ENCODE measurements around the gene FLNB.

The FLNB gene

DNA sequence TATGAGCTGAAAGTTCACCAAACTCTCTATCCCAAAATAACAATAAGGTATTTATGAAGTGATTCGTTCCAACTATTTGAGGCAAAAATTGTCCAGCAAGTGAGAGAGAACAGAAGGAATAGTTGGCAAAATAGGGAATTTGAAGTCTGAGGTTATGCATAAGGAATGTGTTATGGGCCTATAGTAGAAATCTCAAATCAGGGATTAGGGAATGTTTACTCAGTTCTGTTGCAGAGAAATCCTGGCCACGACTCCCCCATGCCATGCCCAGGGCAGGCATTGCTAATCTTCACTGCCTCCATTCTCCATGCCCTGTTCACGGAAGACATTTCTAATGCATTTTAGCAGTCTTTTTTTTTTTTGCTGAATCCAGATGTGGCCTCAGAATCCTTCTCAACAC lies 58.6 kb downstream of the FLNB start:
- Histone ChIP-seq H3K4me1 (ENCODE audit: insufficient read depth, low read length) (peaks cover 35% of the 10 kb centered on the region), H3K9ac (ENCODE audit: low read depth, low read length) (no peak overlapping the region), H3K9me3 (ENCODE audit: insufficient read depth, low read depth, low read length) (no peaks in the 10 kb centered on the region), H3K36me3 (ENCODE audit: insufficient read depth, low read depth, low read length) (no peaks in the 10 kb centered on the region), H3K4me3 (ENCODE audit: low read length) (no peak overlapping the region), H3K27me3 (ENCODE audit: insufficient read depth, low read length) (no peaks in the 10 kb centered on the region), H3K27ac (ENCODE audit: low read length) (no peak overlapping the region)

DNA sequence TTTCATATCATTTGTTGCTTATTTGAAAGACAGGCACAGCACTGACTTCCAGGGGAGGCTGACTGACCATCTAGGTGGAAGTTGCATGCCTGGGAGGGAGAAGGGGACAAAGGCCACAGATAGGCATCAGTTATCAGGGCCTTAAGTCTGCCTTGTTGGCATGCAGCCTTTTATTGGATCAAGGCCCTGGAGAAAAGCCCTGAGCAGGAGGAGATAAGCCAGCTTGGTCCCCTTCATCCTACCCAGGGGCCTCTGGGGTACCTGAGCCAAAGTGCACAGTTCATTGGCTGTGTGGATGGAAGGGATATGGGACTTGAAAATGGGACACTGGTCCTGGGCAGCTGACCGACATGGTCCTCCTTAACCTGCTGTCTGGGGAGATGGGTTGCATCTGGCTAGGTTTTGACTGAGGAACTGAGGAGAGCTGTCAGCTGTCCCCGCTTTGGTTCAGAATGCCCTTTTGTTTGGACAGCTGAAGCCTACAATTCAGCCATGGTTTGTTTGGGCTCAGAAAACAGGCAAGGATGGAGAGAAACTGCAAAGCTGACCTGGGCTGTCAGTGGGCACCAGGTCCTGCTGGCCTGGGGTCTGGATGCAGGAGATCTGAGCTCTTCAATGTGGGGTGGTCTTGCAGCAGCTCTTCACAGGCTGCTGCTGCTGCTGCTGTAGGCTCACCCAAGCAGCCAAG lies 60.0 kb downstream of the FLNB start:
- no peak overlapping the region for H3K9ac ChIP-seq (ENCODE audit: low read depth, low read length)
- H3K9me3 ChIP-seq (ENCODE audit: insufficient read depth, low read depth, low read length) = no peaks in the 10 kb centered on the region
- no peak overlapping the region for H3K4me3 ChIP-seq (ENCODE audit: low read length)
- no peaks in the 10 kb centered on the region for H3K36me3 ChIP-seq (ENCODE audit: insufficient read depth, low read depth, low read length)
- no peaks in the 10 kb centered on the region for H3K27me3 ChIP-seq (ENCODE audit: insufficient read depth, low read length)
- peaks cover 21% of the 10 kb centered on the region for H3K4me1 ChIP-seq (ENCODE audit: insufficient read depth, low read length)
- H3K27ac ChIP-seq (ENCODE audit: low read length) = no peak overlapping the region

DNA sequence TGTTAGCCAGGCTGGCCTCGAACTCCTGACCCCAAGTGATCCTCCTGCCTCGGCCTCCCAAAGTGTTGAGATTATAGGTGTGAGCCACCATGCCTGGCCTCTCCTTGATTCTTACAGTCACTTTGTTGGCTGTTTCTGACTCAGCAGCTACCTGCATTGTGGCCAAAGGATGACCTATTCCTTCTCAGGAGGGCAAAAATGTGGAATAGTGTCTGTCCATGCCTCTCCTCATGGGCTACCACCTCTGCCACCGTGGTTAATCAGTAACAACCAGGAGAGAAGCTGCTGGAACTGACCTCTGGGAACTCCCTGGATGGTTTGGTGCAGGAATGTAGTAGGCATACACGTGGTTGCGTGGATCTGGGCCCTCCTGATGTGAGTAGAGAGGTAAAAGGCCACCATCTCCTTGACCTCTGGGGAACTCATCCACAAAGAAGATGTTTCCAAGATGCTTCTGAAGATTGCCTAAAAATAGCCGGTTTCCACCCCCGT lies 63.3 kb downstream of the FLNB start:
- H3K27ac ChIP-seq (ENCODE audit: low read length) = no peak overlapping the region
- no peak overlapping the region for H3K4me3 ChIP-seq (ENCODE audit: low read length)

DNA sequence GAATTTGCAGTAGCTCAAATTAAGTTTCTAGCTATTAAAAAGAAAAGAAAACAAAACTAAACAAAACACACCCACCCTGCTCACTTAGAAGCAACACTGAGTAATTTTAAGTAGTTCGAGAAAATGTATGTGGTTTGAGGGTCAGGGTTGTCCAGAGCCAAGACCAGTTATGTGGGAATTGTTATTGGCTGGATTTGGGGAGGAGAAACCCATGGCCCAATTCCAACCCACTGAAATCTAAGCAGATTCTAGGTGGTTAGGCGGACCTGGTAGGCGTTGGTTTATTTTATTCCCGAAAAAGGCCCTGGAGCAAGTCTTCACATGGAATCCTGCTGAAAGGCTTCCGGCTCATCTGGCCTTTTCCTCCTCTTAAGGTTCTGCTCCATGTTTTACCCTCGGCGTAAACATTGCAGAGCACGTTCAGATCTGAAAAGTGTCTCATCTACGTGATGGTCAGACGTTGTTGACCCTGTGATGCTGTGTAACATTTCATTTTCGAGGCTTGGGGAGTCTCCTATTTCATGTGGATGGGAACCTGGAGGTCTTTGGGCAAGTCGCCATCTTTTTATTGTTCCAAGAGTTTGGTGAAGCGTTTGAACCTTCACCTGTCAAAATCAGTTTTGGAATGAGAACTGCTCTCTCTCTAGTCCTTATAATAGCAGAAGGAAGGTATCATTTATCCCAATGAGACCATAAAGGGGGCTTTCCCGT lies 64.0 kb downstream of the FLNB start:
- H3K9ac ChIP-seq (ENCODE audit: low read depth, low read length) = no peak overlapping the region
- no peaks in the 10 kb centered on the region for H3K4me1 ChIP-seq (ENCODE audit: insufficient read depth, low read length)
- H3K9me3 ChIP-seq (ENCODE audit: insufficient read depth, low read depth, low read length) = no peaks in the 10 kb centered on the region
- no peak overlapping the region for H3K4me3 ChIP-seq (ENCODE audit: low read length)
- H3K27ac ChIP-seq (ENCODE audit: low read length) = no peak overlapping the region
- no peaks in the 10 kb centered on the region for H3K27me3 ChIP-seq (ENCODE audit: insufficient read depth, low read length)
- peaks cover 7% of the 10 kb centered on the region for H3K36me3 ChIP-seq (ENCODE audit: insufficient read depth, low read depth, low read length)

More for the DNA sequence above, 63.3 kb downstream of the FLNB start:
- no peak overlapping the region for H3K9ac ChIP-seq (ENCODE audit: low read depth, low read length)
- H3K27me3 ChIP-seq (ENCODE audit: insufficient read depth, low read length) = no peaks in the 10 kb centered on the region
- H3K36me3 ChIP-seq (ENCODE audit: insufficient read depth, low read depth, low read length) = no peaks in the 10 kb centered on the region
- 0 out of 2 replicates have a peak, but pooled peaks cover under 1% of the 10 kb centered on the region for H3K4me1 ChIP-seq (ENCODE audit: insufficient read depth, low read length)
- H3K9me3 ChIP-seq (ENCODE audit: insufficient read depth, low read depth, low read length) = no peaks in the 10 kb centered on the region

DNA sequence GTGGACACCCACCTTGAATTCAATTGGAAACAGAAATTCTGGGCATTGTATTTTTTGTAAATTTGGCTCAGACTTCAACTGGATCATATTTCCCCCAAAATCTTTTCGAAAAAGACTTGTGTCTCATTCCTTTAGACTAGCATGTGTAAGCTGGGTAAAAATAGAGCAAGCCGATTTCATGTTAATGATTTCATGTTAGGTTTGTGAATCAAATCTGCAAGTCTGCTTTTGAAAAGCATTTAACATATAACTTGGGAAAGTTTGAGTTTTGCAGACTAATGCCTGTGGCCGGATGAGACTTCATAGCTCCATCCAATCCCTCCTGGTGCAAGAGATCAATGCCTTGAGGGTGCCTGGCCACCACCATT lies 64.5 kb downstream of the FLNB start:
- Histone ChIP-seq H3K36me3 (ENCODE audit: insufficient read depth, low read depth, low read length) (peaks cover 12% of the 10 kb centered on the region), H3K4me1 (ENCODE audit: insufficient read depth, low read length) (no peaks in the 10 kb centered on the region), H3K27me3 (ENCODE audit: insufficient read depth, low read length) (no peaks in the 10 kb centered on the region), H3K4me3 (ENCODE audit: low read length) (no peak overlapping the region), H3K9ac (ENCODE audit: low read depth, low read length) (no peak overlapping the region), H3K9me3 (ENCODE audit: insufficient read depth, low read depth, low read length) (no peaks in the 10 kb centered on the region), H3K27ac (ENCODE audit: low read length) (no peak overlapping the region)

DNA sequence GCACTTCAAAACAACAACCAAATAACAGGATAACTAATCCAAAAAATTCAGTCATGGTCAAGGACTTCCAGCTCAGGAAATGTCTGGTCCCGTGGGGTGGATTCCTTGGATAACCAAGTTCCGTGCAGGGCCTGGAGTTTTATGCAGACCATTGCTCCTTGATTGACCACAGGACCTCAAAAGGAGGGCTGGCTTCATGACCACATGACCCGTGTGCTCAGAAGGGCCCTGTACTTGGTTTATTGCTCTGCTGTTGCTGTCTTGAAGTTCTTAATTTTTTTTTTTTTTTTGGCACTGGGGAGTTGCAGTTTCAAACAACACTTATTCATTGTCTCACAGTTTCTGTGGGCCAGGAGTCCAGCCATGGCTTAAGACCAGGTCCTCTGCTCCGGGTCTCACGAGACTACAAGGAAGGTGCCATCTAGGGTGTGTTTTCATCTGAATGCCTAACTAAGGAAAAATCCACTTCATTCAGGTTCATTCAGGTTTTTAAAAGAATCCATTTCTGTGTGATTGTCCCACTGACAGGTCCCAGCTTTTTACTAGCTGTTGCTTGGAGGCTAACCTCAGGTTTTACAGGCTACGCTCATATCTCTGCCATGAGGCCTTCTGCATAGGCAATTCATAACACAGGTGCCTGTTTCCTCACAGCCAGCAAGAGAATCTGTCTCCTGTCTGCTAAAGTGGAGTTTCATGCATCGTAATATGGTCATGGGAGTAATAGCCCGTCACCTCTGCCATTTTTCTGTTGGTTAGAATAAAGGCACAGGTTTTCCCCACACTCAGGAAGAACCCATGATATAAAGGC lies 65.3 kb downstream of the FLNB start:
- no peak overlapping the region for H3K27ac ChIP-seq (ENCODE audit: low read length)

DNA sequence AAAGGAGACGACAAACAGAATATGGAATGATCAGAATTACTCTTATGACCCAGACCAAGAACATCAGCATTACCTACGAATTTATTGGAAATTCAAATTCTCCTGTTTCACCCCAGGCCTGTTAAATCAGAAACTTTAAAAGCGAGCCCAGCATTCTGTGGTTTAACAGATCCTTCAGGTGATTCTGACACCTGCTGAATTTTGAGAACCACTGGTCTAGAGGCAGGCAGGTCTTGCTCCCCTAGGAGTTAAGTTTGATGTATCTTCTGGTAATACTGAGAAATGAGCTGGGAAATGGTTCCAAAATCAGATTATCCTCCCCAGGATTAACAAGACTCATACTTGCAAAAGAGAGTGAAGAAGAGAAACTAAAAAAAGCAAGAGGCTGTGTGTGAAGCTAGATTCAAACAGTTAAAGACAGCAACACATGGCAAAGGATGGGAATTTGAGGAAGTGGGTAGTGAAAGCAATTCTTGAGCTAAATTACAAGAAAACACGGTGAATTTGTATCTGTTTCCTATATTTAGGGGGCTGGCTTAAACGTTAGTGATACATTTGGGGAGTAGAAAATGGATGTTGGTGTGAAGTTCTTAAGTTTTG lies 66.0 kb downstream of the FLNB start:
- Histone ChIP-seq H3K4me1 (ENCODE audit: insufficient read depth, low read length) (no peaks in the 10 kb centered on the region), H3K9ac (ENCODE audit: low read depth, low read length) (no peak overlapping the region), H3K27me3 (ENCODE audit: insufficient read depth, low read length) (no peaks in the 10 kb centered on the region), H3K9me3 (ENCODE audit: insufficient read depth, low read depth, low read length) (no peaks in the 10 kb centered on the region), H3K27ac (ENCODE audit: low read length) (no peak overlapping the region), H3K36me3 (ENCODE audit: insufficient read depth, low read depth, low read length) (peaks cover 25% of the 10 kb centered on the region), H3K4me3 (ENCODE audit: low read length) (no peak overlapping the region)

More for the DNA sequence above, 65.3 kb downstream of the FLNB start:
- Histone ChIP-seq H3K4me3 (ENCODE audit: low read length) (no peak overlapping the region), H3K4me1 (ENCODE audit: insufficient read depth, low read length) (no peaks in the 10 kb centered on the region), H3K27me3 (ENCODE audit: insufficient read depth, low read length) (no peaks in the 10 kb centered on the region), H3K9me3 (ENCODE audit: insufficient read depth, low read depth, low read length) (no peaks in the 10 kb centered on the region), H3K9ac (ENCODE audit: low read depth, low read length) (no peak overlapping the region), H3K36me3 (ENCODE audit: insufficient read depth, low read depth, low read length) (peaks cover 19% of the 10 kb centered on the region)

DNA sequence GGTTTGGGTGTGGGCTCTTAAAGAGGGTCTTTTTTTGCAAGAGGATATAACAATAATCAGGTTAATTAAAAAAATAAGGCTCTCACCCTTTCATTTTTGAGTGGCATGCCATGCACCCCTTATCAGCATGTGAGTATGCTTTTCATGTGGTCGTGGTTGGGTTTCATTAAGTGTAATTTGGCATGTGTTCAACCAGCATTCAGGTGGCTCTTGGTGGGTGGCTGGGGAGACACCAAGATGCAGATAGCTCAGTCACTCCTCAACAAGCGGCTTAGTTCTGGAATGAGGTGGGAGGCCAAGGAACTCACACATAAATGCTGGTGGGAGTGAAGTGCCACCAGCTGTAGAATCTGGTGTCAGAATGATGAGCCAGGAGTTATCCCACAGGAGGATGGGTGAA lies 66.8 kb downstream of the FLNB start:
- Histone ChIP-seq H3K9ac (ENCODE audit: low read depth, low read length) (no peak overlapping the region), H3K36me3 (ENCODE audit: insufficient read depth, low read depth, low read length) (peaks cover 32% of the 10 kb centered on the region), H3K27ac (ENCODE audit: low read length) (no peak overlapping the region)

DNA sequence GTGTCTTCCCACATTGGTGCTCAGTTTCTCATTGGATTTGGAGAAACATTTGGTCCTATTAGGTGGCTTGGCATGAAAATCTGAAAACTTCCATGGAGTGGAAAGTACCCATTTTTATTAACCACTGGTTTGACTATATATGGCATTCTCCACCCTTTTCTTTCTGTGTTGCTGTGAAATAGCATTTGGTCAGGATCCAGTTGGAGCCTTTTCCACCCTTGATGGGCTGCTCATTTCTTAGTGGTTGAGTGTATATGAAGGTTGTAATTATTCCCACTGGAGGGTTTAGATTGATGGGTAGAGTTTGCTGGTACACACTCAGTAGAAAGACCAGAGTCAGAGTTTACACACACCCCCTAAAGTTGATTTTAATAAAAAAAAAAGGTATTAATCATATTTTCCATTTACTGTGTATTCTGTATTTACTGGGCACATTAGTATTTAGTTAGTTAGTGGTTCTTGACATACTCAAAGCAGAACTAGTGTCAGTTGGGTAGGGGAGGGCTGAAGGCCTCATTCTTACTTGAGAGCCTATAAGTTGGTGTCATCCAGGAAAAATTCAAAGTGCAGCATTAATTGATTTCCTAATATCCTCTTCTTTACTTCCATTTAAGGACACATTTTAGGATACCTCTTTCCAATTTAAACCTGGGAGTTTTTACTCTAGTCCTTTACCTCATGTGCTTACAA lies 69.5 kb downstream of the FLNB start:
- H3K36me3 ChIP-seq (ENCODE audit: insufficient read depth, low read depth, low read length) = peaks cover 43% of the 10 kb centered on the region
- no peak overlapping the region for H3K27ac ChIP-seq (ENCODE audit: low read length)
- no peaks in the 10 kb centered on the region for H3K9me3 ChIP-seq (ENCODE audit: insufficient read depth, low read depth, low read length)
- H3K4me1 ChIP-seq (ENCODE audit: insufficient read depth, low read length) = no peaks in the 10 kb centered on the region
- H3K27me3 ChIP-seq (ENCODE audit: insufficient read depth, low read length) = no peaks in the 10 kb centered on the region
- H3K4me3 ChIP-seq (ENCODE audit: low read length) = no peak overlapping the region
- no peak overlapping the region for H3K9ac ChIP-seq (ENCODE audit: low read depth, low read length)

More for the DNA sequence above, 66.8 kb downstream of the FLNB start:
- Histone ChIP-seq H3K4me3 (ENCODE audit: low read length) (no peak overlapping the region), H3K27me3 (ENCODE audit: insufficient read depth, low read length) (no peaks in the 10 kb centered on the region), H3K4me1 (ENCODE audit: insufficient read depth, low read length) (no peaks in the 10 kb centered on the region), H3K9me3 (ENCODE audit: insufficient read depth, low read depth, low read length) (no peaks in the 10 kb centered on the region)

DNA sequence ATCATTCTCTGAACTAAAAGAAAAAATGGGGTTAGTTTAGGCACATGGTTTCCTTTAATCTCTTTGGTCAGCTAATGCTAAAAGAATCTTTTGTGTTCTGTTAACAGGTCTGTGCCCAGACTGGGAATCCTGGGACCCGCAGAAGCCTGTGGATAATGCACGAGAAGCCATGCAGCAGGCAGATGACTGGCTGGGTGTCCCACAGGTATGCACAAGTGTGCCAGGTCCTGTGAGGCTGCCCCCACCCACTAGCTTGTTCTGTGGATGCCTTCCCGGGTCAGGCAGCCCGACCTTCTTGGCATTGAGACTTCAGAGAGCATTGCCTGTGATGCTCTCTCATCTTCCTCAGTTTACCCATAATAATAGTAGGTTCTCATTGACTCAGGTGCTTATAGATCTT lies 70.4 kb downstream of the FLNB start:
- no peaks in the 10 kb centered on the region for H3K9me3 ChIP-seq (ENCODE audit: insufficient read depth, low read depth, low read length)
- no peaks in the 10 kb centered on the region for H3K4me1 ChIP-seq (ENCODE audit: insufficient read depth, low read length)
- peaks cover 45% of the 10 kb centered on the region for H3K36me3 ChIP-seq (ENCODE audit: insufficient read depth, low read depth, low read length)
- H3K27ac ChIP-seq (ENCODE audit: low read length) = no peak overlapping the region
- H3K4me3 ChIP-seq (ENCODE audit: low read length) = no peak overlapping the region
- H3K9ac ChIP-seq (ENCODE audit: low read depth, low read length) = no peak overlapping the region
- H3K27me3 ChIP-seq (ENCODE audit: insufficient read depth, low read length) = no peaks in the 10 kb centered on the region

DNA sequence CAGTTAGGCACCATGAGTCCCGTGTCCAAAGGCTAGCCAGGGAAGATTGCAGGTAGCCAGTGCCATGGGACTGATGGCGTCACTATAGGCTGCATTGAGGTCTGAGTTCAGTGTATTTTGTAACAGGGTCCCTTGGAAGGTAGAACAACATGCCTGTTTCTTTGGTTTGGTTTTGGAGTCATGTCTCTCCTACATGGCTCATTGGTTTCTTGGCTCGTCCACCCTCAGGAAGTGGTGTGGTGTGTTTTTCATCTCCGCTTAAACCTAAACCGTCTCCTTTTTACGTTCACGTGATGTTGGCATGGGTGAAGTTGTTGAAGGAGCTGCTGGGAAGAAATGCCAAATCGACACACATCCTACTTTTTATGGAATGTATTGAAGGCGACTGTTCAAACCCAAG lies 71.6 kb downstream of the FLNB start:
- Histone ChIP-seq H3K4me3 (ENCODE audit: low read length) (no peak overlapping the region), H3K9ac (ENCODE audit: low read depth, low read length) (no peak overlapping the region), H3K36me3 (ENCODE audit: insufficient read depth, low read depth, low read length) (peaks cover 52% of the 10 kb centered on the region), H3K4me1 (ENCODE audit: insufficient read depth, low read length) (no peaks in the 10 kb centered on the region), H3K9me3 (ENCODE audit: insufficient read depth, low read depth, low read length) (no peaks in the 10 kb centered on the region), H3K27ac (ENCODE audit: low read length) (no peak overlapping the region), H3K27me3 (ENCODE audit: insufficient read depth, low read length) (no peaks in the 10 kb centered on the region)
